ENCODE measurements around the gene XIRP2. TPM values are rescaled to one million over a fixed set of nuclear protein-coding genes. Genes with fewer than 3 reads are reported as not detected.
"Not testable (repeated sequence)": the region's sequence is repeated elsewhere in the genome, so short reads cannot be mapped to it uniquely, and the experiment has no call there.

The XIRP2 gene
- total RNA-seq, 1 donor from 2014 or later = not detected

DNA sequence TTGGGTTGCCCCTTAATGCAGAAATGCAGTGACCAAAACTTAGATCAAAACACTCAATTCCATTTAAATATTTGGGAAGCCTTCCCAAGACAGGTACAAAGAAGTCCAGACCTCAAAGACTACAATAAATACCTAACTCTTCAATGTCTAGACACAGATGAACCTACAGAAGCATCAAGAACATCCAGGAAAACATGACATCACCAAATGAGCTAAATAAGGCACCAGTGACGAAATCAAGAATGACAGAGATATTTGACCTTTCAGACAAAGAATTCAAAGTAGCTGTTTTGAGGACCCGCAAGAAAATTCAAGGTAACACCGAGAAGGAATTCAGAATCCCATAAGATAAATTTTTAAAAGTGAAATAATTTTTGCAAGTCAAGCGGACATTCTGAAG, 140.2 kb downstream of the XIRP2 start:
- no peak for DNase-seq (ENCODE audit: low read depth in 2 of 2)

DNA sequence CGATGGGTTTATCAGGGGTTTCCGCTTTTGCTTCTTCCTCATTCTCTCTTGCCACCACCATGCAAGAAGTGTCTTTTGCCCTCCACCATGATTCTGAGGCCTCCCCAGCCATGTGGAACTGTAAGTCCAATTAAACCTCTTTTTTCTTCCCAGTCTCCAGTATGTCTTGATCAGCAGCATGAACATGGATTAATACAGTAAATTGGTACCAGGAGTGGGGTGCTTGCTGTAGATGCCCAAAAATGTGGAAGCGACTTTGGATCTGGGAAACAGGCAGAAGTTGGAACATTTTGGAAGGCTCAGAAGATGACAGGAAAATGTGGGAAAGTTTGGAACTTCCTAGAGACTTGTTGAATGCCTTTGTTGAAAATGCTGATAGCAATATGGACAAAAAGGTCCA, 146.7 kb downstream of the XIRP2 start:
- not testable (repeated sequence) for DNase-seq (ENCODE audit: low read depth in 2 of 2)

DNA sequence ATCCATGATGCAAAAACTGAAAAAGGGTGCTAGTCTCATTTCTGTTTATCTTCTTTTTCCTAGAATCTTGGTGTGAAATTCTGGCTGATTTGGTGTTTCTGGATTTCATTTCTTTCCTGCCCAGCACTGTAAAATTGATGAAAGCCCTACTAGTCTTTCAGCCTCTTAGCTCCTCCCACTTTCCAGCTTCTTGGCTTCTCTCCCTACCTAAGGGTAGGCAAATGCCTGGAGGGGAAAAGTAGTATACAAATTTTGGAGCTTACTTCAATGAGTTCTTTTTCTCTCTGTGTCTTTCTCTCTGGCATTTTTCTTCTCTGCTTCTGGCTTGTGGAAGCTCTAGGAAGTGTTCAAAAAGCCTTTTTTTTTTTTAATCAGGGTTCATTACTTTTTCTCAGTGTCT, 160.5 kb downstream of the XIRP2 start:
- DNase-seq (ENCODE audit: low read depth in 2 of 2) = no peak

DNA sequence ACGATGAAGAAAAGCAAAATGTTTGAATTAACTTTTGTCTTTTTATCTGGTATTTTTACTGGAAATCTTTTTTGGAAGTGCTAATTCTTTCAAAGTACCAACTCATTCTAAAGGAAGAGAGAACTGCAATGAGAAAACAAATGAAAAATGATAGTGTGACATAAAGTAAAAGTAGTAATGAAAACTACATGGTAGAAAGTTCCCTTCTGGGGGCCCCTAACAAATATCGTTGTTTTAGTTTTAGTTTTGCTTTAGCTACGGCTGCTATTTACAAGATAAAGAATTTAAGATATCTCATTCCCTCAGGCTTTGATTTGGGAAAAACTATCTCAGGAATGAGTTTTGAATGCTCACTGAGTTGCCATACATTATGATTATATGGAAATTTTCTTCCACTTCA, 161.4 kb downstream of the XIRP2 start:
- no peak for DNase-seq (ENCODE audit: low read depth in 2 of 2)

DNA sequence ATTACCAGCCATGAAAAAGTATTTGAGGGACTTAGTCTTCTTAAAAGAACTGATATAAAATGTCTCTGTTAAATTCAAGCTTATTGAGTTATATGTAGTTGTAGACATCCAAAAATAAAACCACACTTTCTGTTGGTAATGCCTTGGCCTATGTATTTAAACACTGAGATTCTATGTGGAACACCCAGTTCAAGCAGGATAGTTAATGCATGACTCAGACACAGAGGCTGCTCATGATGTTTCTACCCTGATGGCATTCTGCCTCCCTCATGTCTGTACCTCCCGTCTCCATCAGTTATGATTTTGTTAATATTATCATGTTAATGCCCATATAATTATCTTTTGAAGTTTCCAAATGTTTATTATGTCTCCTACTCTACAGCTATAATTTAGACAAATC, 164.5 kb downstream of the XIRP2 start:
- no peak for DNase-seq (ENCODE audit: low read depth in 2 of 2)

DNA sequence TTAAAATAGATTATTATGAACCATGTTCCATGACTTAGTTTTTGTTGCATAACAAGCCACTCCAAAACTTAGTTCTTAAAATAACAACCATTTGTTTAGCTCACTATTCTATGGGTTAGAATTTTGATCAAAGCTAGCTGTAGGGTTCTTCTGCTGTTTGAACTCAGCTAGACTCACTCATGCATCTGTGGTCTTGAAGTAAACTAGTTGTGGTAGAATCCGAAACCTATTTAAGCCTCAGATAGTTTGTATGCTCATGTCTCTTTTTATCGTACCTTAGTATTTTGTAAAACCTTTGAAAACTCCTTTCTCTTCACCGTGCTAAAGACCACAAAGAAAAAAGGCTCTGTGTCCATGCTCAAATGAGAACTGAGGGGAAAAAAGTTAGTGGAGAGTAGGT, 166.6 kb downstream of the XIRP2 start:
- no peak for DNase-seq (ENCODE audit: low read depth in 2 of 2)

DNA sequence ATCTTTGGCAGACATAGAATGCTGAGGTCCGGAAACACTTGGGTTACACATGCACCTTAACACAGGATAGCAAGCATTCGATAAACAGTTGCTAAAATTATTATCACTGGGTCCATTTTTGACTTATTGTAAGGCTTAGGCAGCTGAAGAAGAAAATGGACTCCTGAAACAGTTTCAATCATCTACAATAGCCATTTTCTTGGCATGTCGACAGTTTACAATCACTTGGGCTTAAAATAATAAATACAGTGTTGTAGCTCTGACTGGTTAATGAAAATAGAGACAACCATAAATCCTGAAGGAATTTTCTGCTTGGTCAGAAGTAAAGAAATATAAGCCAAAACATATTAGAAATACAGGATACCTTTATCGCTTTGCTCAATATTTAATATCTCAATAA, 169.2 kb downstream of the XIRP2 start:
- no peak for DNase-seq (ENCODE audit: low read depth in 2 of 2)

DNA sequence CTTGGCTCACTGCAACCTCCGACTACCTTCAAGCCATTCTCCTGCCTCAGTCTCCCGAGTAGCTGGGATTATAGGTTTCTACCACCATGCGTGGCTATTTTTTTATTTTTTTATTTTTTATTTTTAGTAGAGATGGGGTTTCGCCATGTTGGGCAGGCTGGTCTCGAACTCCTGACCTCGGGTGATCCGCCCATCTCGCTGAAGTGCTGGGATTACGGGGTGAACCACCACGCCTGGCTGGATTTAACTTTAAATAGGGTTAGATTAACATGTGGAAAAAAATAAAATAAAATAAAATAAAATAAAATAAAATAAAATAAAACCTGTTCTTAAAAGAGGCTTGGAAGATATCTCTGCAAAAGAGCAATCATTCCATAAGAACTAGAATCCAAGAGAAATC, 170.9 kb downstream of the XIRP2 start:
- no peak for DNase-seq (ENCODE audit: low read depth in 2 of 2)

DNA sequence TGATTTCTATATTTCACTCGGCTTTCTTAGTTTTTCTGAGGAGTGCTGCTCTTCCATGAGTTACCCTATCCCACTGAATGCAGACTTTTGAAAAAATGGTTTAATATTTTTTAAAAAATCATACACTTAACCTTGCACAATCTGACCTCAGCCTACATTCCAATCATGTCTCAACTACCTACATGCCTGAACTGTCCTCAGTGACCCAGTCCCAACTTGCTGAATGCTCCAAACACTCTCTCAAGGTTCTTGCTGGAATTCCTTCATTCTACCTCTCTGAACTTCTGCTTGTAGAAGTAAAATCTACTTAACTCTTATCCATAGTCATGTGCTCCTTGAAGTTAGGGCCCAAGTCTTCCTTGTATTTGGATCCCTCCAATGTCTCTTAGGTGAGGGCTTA, 181.6 kb downstream of the XIRP2 start:
- no peak for DNase-seq (ENCODE audit: low read depth in 2 of 2)

DNA sequence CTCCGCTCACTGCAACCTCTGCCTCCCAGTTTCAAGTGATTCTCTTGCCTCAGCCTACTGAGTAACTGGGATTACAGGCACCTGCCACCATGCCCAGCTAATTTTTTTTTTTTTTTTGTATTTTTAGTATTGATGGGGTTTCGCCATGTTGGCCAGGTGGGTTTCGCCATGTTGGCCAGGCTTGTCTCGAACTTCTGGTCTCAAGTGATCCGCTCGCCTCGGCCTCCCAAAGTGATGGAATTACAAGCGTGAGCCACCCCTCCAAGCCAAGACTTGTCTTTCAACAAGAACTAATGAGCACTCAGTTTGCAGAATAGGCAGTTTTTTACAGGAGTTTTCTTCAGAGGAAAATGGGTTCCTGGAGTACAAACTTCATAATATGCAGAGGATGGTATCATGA, 187.4 kb downstream of the XIRP2 start:
- DNase-seq (ENCODE audit: low read depth in 2 of 2) = not testable (repeated sequence)

DNA sequence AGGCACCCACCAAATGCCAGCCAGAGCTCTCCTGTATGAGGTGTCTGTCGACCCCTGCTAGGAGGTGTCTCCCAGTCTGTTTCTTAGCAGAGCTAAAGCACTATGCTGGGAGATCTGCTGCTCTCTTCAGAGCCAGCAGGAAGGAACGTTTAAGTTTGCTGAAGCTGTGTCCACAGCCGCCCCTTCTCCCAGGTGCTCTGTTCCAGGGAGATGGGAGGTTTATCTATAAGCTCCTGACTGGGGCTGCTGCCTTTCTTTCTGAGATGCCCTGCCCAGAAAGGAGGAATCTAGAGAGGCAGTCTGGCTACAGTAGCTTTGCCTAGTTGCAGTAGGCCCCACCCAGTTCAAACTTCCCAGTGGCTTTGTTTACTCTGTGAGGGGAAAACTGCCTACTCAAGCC, 210.7 kb downstream of the XIRP2 start:
- DNase-seq (ENCODE audit: low read depth in 2 of 2) = not testable (repeated sequence)

DNA sequence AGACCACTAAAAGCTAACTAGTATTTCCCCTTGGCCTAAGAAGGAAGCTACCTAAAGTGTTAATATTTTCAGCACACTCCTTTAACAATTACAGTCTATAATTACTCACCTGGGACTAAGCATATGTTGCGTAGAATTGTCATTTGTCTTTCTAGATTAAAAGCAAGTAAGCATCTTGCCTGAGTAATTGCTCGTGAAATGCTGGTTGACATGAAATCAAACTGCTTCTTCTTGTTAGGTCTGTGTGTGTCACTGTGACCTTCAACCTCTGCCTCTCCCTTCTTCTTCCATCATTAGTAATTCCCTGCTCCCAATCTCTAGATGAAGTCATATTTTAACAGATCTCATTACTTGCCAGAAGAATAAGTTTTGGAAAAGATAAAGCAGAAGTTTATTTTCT, 212.2 kb downstream of the XIRP2 start:
- no peak for DNase-seq (ENCODE audit: low read depth in 2 of 2)

DNA sequence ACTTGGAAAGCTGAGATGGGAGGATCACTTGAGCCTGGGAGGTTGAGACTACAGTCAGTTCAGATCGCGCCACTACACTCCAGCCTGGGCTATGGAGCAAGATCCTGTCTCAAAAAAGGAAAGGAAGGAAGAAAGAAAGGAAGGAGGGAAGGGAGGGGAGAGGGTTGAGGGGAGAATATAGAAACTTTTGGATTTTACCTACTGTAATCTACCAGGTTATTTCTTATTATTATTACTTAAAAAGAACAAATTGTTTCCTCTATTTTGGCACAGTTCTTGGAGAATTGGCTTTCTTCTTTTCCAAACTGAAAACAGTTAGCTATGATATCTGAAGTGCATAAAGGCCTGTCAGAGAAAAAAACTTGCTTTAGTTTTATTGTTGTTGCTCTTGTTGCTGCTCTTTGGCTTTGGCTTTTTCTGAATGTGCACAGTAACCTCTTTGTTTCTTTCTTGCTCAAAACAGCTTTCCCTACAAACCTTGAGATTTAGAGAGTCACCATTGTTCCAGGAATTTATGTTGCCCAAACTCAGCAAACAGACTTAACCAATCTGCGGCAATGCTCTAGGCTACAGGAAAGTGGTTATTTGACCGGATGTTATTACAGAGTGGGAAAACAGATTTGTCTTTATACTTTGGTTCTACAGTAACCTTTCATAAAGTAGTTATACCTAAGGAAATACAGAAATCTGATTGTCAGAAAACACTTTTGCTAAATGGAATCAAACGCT, 214.9 kb downstream of the XIRP2 start:
- DNase-seq (ENCODE audit: low read depth in 2 of 2) = no peak

DNA sequence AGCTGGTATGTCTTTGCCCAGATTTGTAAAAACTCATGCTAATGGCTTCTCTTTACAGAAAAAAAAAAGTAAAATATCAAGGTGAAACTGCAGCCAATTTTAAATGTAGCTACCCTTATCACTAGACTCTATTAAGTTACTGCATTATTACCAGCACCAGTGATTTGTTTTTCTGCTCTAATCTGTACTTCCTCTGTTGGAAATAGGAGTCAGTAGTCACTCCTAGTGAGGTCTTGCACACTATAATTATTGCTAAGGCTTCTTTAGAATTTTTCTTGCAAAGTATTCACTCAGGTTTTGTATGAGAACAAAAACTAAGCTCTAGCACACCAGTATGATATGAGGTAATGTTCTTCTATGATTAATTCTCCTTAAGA, 215.5 kb downstream of the XIRP2 start:
- DNase-seq (ENCODE audit: low read depth in 2 of 2) = no peak

DNA sequence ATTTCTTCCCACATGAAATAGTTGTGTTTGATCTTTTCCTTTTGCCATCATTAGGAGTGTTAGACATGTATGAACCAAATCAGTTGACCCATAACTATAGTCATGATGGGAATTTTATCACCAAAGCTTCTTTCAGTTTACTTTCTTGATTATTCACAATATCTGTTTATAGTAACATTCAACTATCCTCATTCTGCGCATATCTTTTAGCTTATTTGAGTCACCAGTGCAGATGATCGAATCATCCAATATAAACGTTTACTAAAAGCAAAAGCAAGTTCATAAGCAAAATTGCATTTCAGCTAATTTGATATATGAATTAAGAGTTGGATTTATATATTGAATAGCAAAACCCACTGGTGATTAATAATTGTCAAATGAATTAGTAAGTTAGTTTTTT, 216.4 kb downstream of the XIRP2 start:
- no peak for DNase-seq (ENCODE audit: low read depth in 2 of 2)

DNA sequence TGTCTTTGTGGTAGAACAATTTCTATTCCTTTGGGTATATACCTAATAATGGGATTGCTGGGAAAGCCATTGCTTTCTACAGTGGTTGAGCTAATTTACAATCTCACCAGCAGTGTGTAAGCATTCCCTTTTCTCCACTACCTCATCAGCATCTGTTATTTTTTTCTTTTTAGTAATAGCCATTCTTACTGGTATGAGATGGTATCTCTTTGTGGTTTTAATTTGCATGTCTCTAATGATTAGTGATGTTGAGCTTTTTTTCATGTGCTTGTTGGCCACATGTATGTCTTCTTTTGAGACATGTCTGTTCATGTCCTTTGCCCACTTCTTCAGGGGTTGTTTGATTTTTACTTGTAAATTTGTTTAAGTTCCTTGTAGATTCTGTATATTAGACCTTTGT, 221.4 kb downstream of the XIRP2 start:
- not testable (repeated sequence) for DNase-seq (ENCODE audit: low read depth in 2 of 2)

DNA sequence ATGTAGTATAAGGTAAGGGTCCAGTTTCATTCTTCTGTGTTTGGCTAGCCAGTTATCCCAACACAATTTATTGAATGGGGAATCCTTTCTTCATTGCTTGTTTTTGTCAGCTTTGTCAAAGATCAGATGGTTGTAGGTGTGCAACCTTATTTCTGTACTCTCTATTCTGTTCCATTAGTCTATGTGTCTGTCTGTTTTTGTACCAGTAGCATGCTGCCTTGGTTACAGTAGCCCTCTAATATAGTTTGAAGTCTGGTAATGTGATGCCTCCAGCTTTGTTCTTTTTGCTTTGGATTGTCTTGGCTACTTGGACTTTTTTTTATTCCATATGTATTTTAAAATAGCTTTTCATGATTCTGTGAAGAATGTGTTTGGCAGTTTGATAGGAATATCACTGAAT, 222.1 kb downstream of the XIRP2 start:
- DNase-seq (ENCODE audit: low read depth in 2 of 2) = no peak

DNA sequence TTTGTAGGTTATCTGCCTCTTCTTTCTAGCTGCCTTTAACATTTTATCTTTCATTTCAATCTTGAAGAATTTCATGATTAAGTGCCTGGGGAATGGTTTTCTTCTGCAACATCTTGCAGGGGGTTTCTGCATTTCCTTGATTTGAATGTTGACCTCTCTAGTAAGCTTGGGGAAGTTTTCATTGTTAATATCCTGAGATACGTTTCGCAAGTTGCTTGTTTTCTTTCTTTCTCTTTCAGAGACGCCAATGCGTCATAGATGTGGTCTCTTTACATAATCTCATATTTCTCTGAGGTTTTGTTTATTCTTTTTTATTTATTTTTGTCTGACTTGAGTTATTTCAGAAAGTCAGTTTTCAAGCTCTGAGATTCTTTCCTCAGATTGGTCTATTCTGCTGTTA, 225.7 kb downstream of the XIRP2 start:
- no peak for DNase-seq (ENCODE audit: low read depth in 2 of 2)

DNA sequence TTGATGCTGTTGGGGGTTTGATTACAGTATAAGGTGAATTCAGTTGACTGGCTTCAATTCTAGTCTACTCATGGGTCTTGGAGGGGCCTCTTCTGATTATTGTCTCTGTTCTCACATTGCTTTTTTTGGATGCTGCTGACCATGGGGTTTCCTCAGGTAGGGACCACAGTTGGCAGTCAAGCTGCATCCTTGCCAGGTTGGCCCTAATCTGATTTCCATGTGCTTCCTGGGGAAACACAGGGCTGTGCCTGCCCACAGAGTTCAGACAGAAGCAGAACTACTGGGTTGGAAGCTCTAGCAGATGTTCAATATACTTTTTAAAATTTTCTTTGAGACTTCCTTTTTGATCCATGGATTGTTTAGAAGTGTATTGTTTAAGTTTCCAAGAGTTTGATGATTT, 227.3 kb downstream of the XIRP2 start:
- no peak for DNase-seq (ENCODE audit: low read depth in 2 of 2)

DNA sequence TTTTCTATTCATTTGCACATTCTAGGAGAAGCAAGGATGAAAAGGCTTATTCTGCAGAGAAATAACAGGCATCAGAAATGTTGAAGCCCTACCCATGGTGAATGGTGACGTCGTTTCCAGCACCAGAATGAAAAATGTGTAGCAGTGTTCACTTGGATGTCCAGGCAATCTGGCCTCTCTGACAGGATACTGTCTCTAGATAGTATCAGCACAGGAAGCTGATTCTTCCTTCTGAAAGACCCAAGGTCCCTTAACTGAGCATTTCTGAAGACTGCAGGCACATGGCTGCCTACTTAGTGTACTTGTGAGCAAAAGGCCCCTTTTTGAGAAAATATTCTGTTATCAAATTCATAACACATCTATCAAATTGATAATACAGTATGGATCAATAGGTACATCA, 234.1 kb downstream of the XIRP2 start:
- no peak for DNase-seq (ENCODE audit: low read depth in 2 of 2)

DNA sequence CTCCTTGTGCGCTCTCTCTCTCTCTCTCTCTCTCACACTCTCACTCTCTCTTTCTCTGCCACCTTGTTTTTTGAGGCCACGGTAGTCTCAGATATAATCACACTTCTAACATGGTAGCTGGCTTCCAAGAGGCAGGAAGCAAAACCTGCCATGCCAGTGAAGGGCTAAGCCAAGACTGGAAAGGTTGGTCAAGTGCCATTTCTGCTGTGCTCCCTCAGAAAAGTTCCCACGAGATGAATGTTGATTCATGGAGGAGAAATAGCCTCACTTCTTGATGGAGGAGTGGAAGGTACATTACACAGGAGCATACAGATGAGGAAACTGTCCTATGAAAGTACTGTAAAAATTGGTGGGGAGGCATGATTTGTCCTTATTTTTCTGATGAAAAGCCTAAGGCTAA, 237.9 kb downstream of the XIRP2 start:
- DNase-seq (ENCODE audit: low read depth in 2 of 2) = no peak

DNA sequence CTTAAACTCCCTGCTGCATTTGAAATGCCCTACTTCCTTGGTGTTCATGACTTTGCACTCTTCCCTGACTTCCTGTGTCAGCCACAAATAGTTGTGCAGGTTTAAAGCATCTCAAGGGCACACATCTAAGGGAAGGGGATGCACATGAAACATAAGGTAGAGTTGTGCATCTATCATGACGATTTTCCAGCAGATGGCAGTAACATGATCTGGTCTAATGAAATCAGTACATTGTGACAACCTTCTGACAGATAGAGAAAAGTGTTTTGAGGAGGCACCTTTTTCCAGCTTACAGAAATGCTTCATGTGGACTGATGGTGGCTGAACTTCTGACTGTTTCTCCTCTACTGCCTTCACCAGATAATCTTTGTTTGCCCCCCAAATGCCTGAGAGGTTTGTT, 238.9 kb downstream of the XIRP2 start:
- peak in 1 of 2 donors; percentile 62 for DNase-seq (ENCODE audit: low read depth in 2 of 2)

DNA sequence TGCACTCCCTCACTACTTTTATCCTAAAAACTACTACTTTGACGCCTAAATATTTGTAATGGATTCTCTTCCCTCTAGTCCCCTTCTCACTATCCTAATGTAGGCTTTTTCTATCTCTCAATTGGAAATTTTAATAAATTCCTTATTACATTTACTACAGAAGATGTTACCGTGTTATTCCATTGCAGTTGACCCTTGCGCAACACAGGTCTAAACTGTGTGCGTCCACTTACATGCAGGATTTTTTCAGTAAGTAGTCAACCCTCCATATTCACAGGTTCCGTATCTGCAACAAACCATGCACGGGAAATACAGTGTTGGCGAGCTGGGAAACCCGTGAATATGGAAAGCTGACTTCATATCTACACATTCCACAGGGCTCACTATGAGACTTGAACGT, 239.8 kb downstream of the XIRP2 start:
- no peak for DNase-seq (ENCODE audit: low read depth in 2 of 2)

DNA sequence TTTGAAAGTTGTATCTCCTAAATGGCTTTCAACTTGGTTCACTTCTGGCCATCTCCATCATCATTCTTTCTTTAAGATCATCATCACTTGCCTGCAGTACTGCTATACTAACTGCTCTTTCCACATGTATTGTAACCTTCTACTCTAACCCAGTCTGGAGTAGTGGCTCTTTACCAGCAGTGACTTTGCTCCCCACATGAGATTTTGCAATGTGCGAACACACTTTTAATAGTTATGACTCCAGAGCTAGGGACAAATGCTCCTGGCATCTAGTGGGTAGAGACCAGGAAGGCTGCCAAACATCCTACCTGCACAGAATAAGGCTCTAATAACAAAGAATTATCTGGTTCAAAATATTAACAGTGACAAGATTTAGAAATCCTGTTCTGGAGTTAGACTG, 243.8 kb downstream of the XIRP2 start:
- no peak for DNase-seq (ENCODE audit: low read depth in 2 of 2)
